K562 (cell line): ENCODE data around the gene LYPD3. TPM values are rescaled to one million over a fixed set of nuclear protein-coding genes. Genes with fewer than 3 reads are reported as not detected.

ENCODE experiments used
- polyA plus RNA-seq, 8 experiments: library from polyadenylated mRNA; depleted of rRNA in 4 of 8; stranded (reverse) in 5 of 8; unstranded in 3 of 8; fragments of >200 nt; fragmentation: Nextera tagmentation in 2 of 8; fragmentation: Illumina TruSeq in 1 of 8; extraction: Ambion mirVana in 2 of 8; extraction: Trizol in 1 of 8; gene quantifications; 2 replicates each; pipeline versions ENCODE4 v1.2.1 to v1.2.3, GENCODE V29; 2011 to 2014; ENCODE audit warnings: inconsistent platforms in 1 of 8, missing spikeins in 1 of 8
- total RNA-seq, 7 experiments: library from RNA; depleted of rRNA in 6 of 7; stranded (reverse); fragments of >200 nt in 6 of 7; fragmentation: Illumina TruSeq in 2 of 7; extraction: Trizol in 2 of 7; gene quantifications; 2 replicates each; pipeline versions ENCODE4 v1.2.1 to v1.2.3, GENCODE V29; 2011 to 2021; ENCODE audit warnings: low replicate concordance in 1 of 7
- TF ChIP-seq, protein P1 (sequence below): fragments of 450-650 bp; IDR thresholded peaks from 2 replicates; pipeline ENCODE4 v1.6.1; 2016; ENCODE audit warnings: mild to moderate bottlenecking
- TF ChIP-seq, protein P2 (sequence below): fragments of 250-450 bp; sonication (Bioruptor Pico); IDR thresholded peaks from 2 replicates; pipeline ENCODE4 v1.4.0; 2020; ENCODE audit warnings: mild to moderate bottlenecking, moderate library complexity, borderline replicate concordance

The LYPD3 gene
- total and polyA plus RNA-seq, 9 of the 15 experiments (the other 6 are each of a cell fraction or from before 2014, with no cell fraction given): 0.04 to 0.33 (median 0.20) TPM; not detected in 1

DNA sequence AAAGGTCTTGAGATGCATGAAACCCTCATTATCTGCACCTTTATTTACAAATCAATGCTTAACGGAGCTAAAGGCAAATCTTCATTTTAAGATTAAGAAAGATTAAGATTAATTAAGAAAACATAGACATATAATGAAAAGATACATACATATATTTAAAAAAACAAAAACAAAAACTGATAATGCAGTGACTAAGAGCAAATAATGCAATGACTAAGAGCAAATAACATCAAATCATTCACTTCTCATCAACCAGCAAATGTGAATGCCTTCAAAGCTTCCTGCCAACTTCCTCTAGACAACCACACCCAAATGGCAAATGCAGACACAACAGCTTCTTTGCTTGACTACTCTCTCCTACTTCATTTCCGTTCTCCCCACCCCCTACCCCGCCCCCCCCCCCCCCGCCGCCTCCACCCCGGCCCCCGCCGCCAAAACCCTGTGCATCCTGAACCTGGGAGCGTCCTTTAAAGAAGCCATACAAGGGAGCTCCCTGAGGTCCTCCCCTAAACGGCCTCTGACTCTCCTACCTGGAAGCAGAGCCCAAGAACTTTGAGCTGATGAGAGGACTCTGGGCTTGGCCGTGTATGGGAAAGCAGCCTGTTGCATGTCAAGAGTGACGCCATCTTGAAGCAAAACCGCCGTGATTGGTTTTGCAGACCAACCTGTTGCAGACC is 26.2 kb downstream of the LYPD3 start (continued):
- TF ChIP-seq, protein P1, sequence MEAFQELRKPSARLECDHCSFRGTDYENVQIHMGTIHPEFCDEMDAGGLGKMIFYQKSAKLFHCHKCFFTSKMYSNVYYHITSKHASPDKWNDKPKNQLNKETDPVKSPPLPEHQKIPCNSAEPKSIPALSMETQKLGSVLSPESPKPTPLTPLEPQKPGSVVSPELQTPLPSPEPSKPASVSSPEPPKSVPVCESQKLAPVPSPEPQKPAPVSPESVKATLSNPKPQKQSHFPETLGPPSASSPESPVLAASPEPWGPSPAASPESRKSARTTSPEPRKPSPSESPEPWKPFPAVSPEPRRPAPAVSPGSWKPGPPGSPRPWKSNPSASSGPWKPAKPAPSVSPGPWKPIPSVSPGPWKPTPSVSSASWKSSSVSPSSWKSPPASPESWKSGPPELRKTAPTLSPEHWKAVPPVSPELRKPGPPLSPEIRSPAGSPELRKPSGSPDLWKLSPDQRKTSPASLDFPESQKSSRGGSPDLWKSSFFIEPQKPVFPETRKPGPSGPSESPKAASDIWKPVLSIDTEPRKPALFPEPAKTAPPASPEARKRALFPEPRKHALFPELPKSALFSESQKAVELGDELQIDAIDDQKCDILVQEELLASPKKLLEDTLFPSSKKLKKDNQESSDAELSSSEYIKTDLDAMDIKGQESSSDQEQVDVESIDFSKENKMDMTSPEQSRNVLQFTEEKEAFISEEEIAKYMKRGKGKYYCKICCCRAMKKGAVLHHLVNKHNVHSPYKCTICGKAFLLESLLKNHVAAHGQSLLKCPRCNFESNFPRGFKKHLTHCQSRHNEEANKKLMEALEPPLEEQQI: no peak
- TF ChIP-seq, protein P2, sequence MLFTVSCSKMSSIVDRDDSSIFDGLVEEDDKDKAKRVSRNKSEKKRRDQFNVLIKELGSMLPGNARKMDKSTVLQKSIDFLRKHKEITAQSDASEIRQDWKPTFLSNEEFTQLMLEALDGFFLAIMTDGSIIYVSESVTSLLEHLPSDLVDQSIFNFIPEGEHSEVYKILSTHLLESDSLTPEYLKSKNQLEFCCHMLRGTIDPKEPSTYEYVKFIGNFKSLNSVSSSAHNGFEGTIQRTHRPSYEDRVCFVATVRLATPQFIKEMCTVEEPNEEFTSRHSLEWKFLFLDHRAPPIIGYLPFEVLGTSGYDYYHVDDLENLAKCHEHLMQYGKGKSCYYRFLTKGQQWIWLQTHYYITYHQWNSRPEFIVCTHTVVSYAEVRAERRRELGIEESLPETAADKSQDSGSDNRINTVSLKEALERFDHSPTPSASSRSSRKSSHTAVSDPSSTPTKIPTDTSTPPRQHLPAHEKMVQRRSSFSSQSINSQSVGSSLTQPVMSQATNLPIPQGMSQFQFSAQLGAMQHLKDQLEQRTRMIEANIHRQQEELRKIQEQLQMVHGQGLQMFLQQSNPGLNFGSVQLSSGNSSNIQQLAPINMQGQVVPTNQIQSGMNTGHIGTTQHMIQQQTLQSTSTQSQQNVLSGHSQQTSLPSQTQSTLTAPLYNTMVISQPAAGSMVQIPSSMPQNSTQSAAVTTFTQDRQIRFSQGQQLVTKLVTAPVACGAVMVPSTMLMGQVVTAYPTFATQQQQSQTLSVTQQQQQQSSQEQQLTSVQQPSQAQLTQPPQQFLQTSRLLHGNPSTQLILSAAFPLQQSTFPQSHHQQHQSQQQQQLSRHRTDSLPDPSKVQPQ: no peak
